Esophagus muscularis mucosa (tissue), 3 donors: ENCODE measurements around the gene MSH6.

ENCODE experiments used
- POLR2A ChIP-seq: fragments of 450-650 bp; IDR thresholded peaks from one replicate; pipeline ENCODE4 v1.6.1; 2017; ENCODE audit warnings: antibody characterized with exemption, moderate library complexity, mild to moderate bottlenecking, low read depth
- POLR2AphosphoS5 ChIP-seq, 2 donors: sonication (generic); formaldehyde crosslinking; IDR thresholded peaks; one replicate each; pipeline ENCODE4 v1.6.1; 2017; ENCODE audit warnings: antibody characterized with exemption in 2 of 2
- TF ChIP-seq, protein P1 (sequence below), 3 experiments: fragments of 200-600 bp in 2 of 3; fragments of 450-650 bp in 1 of 3; sonication (generic) in 2 of 3; IDR thresholded peaks; one replicate each; pipeline ENCODE4 v1.5.1; 2017 to 2019; ENCODE audit warnings: antibody characterized with exemption in 3 of 3, mild to moderate bottlenecking in 2 of 3, moderate library complexity in 1 of 3

DNA sequence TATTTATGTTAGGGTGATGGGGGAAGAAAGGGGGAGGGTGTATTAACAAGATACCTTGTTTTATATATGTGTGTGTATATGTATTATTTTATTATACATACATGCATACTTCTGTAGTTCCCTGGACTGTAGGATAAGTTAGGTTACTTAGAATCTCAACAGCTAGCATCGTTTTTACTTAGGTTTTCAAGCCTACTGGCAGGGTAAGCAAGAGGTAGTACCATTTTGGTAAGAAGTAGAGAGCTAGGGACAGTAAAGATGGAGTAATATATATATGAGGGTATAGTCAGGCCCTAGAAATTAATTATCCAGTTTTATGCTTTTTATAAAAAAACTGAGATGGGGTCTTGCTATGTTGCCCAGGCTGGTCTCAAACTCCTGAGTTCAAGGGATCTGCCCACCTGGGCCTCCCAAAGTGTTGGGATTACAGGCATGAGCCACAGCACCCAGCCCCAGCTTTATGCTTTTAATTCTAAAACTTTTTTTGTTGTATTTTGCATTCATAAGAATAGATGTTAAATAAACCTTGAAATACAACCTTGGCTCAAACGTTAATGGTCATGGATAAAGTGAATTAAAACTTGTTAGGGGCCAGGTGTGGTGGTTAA, 13.2 kb downstream of the MSH6 start:
- TF ChIP-seq, protein P1, sequence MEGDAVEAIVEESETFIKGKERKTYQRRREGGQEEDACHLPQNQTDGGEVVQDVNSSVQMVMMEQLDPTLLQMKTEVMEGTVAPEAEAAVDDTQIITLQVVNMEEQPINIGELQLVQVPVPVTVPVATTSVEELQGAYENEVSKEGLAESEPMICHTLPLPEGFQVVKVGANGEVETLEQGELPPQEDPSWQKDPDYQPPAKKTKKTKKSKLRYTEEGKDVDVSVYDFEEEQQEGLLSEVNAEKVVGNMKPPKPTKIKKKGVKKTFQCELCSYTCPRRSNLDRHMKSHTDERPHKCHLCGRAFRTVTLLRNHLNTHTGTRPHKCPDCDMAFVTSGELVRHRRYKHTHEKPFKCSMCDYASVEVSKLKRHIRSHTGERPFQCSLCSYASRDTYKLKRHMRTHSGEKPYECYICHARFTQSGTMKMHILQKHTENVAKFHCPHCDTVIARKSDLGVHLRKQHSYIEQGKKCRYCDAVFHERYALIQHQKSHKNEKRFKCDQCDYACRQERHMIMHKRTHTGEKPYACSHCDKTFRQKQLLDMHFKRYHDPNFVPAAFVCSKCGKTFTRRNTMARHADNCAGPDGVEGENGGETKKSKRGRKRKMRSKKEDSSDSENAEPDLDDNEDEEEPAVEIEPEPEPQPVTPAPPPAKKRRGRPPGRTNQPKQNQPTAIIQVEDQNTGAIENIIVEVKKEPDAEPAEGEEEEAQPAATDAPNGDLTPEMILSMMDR (IDR thresholded peaks at IDR 0.05) = no peak
- no peak for TF ChIP-seq POLR2AphosphoS5 (IDR thresholded peaks at IDR 0.05)
- no peak for TF ChIP-seq POLR2A
